Activated T-helper 1 cell treated with Interleukin-2 at 50 U/mL for 16 hours (primary cell): ENCODE results near the gene IL1R1.
"Not testable (repeated sequence)": the region's sequence is repeated elsewhere in the genome, so short reads cannot be mapped to it uniquely, and the experiment has no call there.

ENCODE experiments used
- DNase-seq: peaks from one replicate; pipeline ENCODE4 v3.0.0-alpha.2; 2020; ENCODE audit warnings: low read depth

IL1R1 gene

DNA sequence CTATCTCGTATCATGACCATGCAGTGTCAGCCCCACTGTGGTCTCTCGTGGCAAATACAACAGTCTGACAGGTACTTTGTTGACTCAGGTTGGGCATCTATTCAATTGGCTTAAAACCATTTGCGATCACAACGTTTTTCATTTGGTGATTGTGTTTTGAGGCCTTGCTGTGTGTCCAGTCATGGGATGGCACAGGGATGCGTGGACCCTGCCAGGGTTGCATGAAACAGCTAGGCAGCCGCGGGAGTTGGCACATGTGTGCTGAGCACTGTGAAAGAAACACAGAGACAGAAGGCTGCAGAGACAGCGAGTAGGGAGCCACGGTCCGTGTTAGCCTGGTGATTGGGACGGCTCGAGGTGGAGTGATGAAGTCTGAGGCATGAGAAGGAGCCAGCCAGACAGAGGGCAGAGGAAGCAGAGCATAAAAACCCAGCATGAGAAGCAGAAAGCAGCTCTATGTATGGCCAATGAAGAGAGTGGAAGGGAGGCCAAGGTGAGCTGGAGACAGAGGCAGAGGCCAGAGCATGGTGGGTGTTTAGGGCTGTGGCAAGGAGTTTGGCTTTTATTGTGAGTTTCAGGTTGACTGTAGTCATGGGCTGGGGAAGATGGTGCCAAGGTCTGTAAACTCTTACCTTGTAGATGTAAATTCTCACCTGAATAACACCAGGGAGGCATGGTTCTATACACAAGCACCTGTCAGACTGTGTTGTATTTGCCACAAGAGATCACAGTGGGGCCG is 31.8 kb upstream of the IL1R1 start:
- no peak for DNase-seq

DNA sequence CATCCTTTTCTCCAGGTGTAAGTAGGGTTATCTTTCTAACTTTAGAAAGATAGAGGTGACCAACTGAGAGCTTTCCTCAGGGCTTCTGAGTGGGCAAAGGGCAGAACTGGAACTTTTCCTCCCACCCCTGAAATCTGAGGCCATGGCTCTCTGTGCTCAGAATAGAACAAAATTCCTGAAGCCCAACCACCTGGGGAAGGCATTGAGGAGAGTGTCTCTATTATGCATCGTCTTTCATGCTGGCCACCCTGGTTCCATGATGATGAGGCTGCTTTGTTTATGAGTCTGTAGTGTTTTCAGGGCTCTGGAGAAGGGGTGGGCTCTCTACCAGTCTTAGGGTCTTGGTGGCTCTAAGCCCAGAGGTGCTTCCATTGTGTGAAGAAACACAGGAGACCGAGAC is 30.7 kb upstream of the IL1R1 start:
- DNase-seq, result no peak

DNA sequence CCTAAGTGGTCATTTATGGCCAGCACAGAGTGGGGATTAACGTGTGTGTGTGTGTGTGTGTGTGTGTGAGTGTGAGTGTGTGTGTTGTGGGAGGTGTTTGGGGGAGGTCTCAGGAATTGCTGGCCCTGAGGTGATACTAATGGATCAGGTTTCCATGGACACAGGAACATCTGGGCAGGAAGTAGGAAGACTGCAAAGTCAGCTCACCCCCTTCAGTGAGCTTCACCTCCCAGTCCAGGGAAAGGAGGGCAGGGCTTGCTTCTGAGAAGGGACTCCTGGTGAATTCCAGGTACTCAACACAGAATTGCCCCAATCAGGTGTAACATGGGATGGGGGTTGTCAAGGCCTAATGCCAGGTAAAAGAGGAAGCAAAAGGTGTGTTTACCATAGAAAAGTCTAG is 30.3 kb upstream of the IL1R1 start:
- DNase-seq, result no peak

GRCh38 chr2:102112692-102113665 is 29.6 kb upstream of the IL1R1 start:
- no peak for DNase-seq

DNA sequence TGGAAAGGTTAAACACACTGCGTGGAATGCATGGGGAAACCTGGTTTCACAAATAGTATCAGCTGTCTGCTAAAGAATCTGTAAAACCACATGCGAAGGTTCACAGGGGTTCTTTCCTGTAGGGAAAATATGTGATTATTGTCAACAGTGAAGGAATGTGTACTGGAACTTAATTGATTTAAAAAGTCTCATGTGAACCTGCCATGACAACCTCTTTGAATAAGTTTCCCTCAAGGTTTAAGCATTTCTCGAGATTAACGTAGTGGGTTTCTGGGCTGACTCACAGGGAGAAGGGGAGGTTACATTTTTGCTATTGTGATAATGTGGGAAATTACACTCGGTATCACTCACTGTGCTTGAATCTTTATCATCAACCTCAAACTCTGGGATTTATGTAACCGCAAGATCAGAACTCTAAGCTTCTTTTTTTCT is 28.2 kb upstream of the IL1R1 start:
- no peak for DNase-seq

GRCh38 chr2:102114851-102115497 is 27.6 kb upstream of the IL1R1 start:
- DNase-seq, result no peak

DNA sequence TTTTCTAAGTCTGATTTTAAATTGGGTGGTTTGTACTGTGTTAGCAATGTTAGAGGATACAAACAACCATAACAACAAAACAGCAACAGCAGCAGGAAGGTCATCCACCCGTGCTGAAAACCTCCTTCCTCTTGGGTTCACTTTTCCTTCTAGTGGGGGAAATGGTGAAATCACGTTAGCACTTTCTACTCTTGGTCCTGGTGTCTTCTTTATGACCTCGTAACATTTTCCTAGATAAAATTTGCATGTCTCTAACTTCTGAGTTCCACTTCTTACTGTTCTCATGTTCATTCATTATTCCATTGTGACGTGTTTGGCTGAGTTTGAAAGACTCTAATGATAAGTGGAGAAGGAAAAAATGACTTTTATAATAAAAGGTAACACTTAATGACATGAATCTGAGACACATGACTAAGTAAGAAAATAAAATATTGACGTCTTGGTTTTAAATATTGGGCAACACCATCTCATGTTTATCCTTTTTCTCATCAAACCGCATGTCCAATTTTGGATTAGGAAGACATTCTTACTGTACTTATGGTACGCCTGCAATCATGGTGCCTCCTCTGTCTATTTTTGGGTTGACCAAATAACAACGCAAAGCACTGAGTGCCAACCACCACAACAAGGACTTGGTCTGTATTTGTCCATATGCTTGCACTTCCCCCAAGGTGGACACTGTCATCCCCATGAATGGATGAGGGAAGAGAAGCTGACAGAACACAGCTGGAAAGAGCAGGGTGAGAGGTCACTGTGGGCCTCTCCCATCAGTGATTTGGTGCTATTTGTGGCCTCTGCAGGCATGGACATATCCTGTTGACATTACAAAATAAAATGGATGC is 25.7 kb upstream of the IL1R1 start:
- DNase-seq, result no peak

GRCh38 chr2:102117472-102117858 is 25.1 kb upstream of the IL1R1 start:
- no peak for DNase-seq

DNA sequence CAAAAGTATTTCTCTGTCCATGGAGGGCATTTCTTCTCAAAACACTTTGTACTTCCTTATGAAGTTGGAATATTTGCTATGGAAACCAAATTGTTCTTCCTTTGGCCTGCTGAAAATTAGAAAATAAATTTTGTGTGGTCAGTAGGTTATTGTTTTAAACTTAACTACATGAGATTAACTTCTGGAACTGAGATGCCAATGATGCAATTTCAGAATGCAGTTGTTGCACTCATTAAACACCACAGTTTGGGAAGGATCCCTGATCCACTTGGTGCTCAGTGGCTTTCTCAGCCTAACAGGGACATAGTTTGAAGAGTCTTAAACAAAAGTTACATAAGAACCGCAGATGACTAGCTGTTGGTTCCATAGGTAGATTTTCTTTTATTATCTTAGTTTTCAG is 23.3 kb upstream of the IL1R1 start:
- no peak for DNase-seq

DNA sequence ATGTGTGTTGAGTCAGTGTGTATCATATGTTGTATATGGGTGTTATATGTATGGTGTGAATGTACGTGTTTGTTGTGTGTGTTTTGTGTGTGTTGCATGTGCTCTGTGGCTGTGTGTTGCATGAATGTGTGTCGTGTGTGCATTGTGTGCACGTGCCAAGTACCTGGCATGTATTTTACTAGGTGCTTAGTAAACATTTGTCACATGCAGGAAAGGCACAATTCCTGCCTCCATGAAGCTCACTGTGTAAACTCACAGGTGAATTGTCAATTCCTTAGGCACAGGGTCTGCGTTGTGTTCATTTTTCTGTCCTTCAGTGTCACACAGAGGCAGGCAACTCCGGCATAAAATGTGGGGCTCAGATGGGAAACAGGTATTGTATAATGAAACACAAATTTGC is 22.3 kb upstream of the IL1R1 start:
- DNase-seq, result no peak

- DNase-seq, result no peak
These were observed 21.8 kb upstream of the IL1R1 start for GRCh38 chr2:102120701-102121159.

GRCh38 chr2:102122115-102122514 is 20.4 kb upstream of the IL1R1 start:
- no peak for DNase-seq

GRCh38 chr2:102122909-102123308 is 19.6 kb upstream of the IL1R1 start:
- DNase-seq, result no peak

- not testable (repeated sequence) for DNase-seq
These were observed 18.1 kb upstream of the IL1R1 start for GRCh38 chr2:102124421-102124820.

DNA sequence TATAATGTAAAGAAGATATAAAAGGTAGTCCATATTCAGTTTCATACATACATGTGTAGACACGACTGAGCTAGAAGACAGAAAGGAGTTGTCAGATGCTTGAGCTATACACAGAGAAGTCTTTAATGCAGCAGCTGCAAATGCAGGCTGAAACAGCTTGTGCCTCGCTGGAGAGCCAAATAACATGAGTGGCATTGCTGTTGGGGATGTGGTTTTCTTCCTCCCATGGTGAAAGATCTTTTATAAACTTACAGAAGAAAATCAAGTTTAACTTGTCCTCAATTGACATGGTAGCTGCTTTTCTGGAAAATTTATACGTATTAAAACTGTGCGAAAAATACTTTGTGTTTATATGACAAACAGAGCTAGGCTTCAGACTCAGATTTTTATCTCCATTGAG is 16.4 kb upstream of the IL1R1 start:
- DNase-seq, result no peak

- DNase-seq, result no peak
These were observed 15.9 kb upstream of the IL1R1 start for GRCh38 chr2:102126660-102127059.

- no peak for DNase-seq
These were observed 13.5 kb upstream of the IL1R1 start for GRCh38 chr2:102129082-102129481.

GRCh38 chr2:102129951-102130646 is 12.4 kb upstream of the IL1R1 start:
- no peak for DNase-seq

GRCh38 chr2:102130647-102130991 is 11.9 kb upstream of the IL1R1 start:
- DNase-seq, result no peak

- no peak for DNase-seq
These were observed 11.0 kb upstream of the IL1R1 start for GRCh38 chr2:102131564-102131963.

- no peak for DNase-seq
These were observed 5.4 kb upstream of the IL1R1 start for GRCh38 chr2:102137138-102137537.
